Endodermal cell (in vitro differentiated cells): ENCODE measurements around the gene BEND7. TPM values are rescaled to one million over a fixed set of nuclear protein-coding genes. Genes with fewer than 3 reads are reported as not detected.

ENCODE experiments used
- DNase-seq: peaks from one replicate; pipeline ENCODE4 v3.0.0-alpha.2; 2017
- H3K27ac ChIP-seq: 2 replicates; pipeline ENCODE4 v1.5.1; 2013; ENCODE audit warnings: mild to moderate bottlenecking, low read depth, low read length, moderate library complexity
- H3K27me3 ChIP-seq: 2 replicates; pipeline ENCODE4 v1.6.1; 2013; ENCODE audit warnings: mild to moderate bottlenecking, low read length, moderate library complexity; ENCODE audit not compliant: insufficient read depth, control insufficient read depth, poor library complexity, severe bottlenecking
- H3K36me3 ChIP-seq: 2 replicates; pipeline ENCODE4 v1.7.0; 2013; ENCODE audit warnings: mild to moderate bottlenecking, low read length, moderate library complexity; ENCODE audit not compliant: control insufficient read depth, insufficient read depth
- H3K4me1 ChIP-seq: one replicate; pipeline ENCODE4 v1.7.0; 2013; ENCODE audit warnings: low read length; ENCODE audit not compliant: control insufficient read depth, insufficient read depth
- H3K4me3 ChIP-seq: 2 replicates; pipeline ENCODE4 v1.5.1; 2013; ENCODE audit warnings: mild to moderate bottlenecking, low read length, moderate library complexity
- H3K9ac ChIP-seq: 2 replicates; pipeline ENCODE4 v1.6.1; 2013; ENCODE audit warnings: mild to moderate bottlenecking, low read length, moderate library complexity; ENCODE audit not compliant: poor library complexity, severe bottlenecking; ENCODE audit errors: extremely low read depth
- H3K9me3 ChIP-seq: 2 replicates; pipeline ENCODE4 v1.6.1; 2013; ENCODE audit warnings: mild to moderate bottlenecking, low read length, moderate library complexity; ENCODE audit not compliant: control insufficient read depth
- H3K27ac Mint-ChIP-seq: 2 replicates; pipeline ENCODE4 v1.8.0; 2020; ENCODE audit warnings: mixed read lengths
- H3K27me3 Mint-ChIP-seq: 2 replicates; pipeline ENCODE4 v1.8.0; 2021; ENCODE audit warnings: mild to moderate bottlenecking, mixed read lengths; ENCODE audit not compliant: insufficient read depth
- H3K36me3 Mint-ChIP-seq: 2 replicates; pipeline ENCODE4 v1.8.0; 2020; ENCODE audit warnings: low read depth, mixed read lengths
- H3K4me1 Mint-ChIP-seq: 2 replicates; pipeline ENCODE4 v1.8.0; 2020; ENCODE audit warnings: mixed read lengths
- H3K4me3 Mint-ChIP-seq: 2 replicates; pipeline ENCODE4 v1.8.0; 2020; ENCODE audit warnings: mild to moderate bottlenecking, moderate library complexity, mixed read lengths
- H3K9me3 Mint-ChIP-seq: 2 replicates; pipeline ENCODE4 v1.8.0; 2020; ENCODE audit warnings: mild to moderate bottlenecking, mixed read lengths
- WGBS, 2 experiments: methylation state at CpG; one replicate each; pipeline versions ENCODE4 v1.1.5 to v1.1.7; 2013; ENCODE audit warnings: missing lambda C conversion rate in 2 of 2, mixed read lengths in 1 of 2; ENCODE audit not compliant: insufficient coverage in 1 of 2, insufficient read length in 1 of 2; 5-methylcytosine and 5-hydroxymethylcytosine counted together
- total RNA-seq, 2 donors: library from RNA; stranded (reverse); fragmentation: NEBNext Ultra II Directional in 1 of 2; extraction: Animal tissue kit (Norgen Biotek cat#: 25700) in 1 of 2; gene quantifications; 2 replicates in 1 of 2; 3 replicates in 1 of 2; pipeline ENCODE4 v1.2.1, GENCODE V29; 2021
- TF ChIP-seq, protein P1 (sequence below): fragments of 200-600 bp; sonication (generic); conservative IDR thresholded peaks from 2 replicates; pipeline ENCODE4 v1.5.0; 2021; ENCODE audit warnings: antibody characterized with exemption, mild to moderate bottlenecking

BEND7 gene
- total RNA-seq, 2 donors from 2014 or later = 5.3 to 5.7 TPM

DNA sequence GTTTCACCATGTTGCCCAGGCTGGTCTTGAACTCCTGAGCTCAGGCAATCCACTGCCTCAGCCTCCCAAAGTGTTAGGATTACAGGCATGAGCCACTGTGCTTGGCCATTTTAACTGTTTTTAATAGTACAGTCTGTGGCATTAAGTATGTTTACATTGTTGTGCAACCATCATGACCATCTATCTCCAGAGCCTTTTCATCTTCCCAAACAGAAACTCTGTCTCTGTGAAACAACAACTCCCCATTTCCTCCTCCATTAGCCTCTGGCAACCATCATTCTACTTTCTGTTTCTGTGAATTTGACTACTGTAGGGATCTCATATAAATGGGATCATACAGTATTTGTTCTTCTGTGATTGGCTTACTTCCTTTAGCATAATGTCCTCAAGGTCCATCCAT, 132.4 kb downstream of the BEND7 start:
- H3K36me3 Mint-ChIP-seq = no peaks in the 10 kb centered on the region
- H3K27ac Mint-ChIP-seq = no peak overlapping the region
- no peak overlapping the region for H3K4me3 Mint-ChIP-seq
- H3K27me3 ChIP-seq = no peaks in the 10 kb centered on the region
- H3K4me1 Mint-ChIP-seq = peaks cover 7% of the 10 kb centered on the region
- H3K36me3 ChIP-seq = no peaks in the 10 kb centered on the region
- DNase-seq = no peak
- no peak overlapping the region for H3K9ac ChIP-seq
- peaks cover 8% of the 10 kb centered on the region for H3K27me3 Mint-ChIP-seq
- H3K27ac ChIP-seq = no peak overlapping the region
- H3K4me3 ChIP-seq = no peak overlapping the region
- H3K4me1 ChIP-seq = no peaks in the 10 kb centered on the region
- H3K9me3 Mint-ChIP-seq = peaks cover 11% of the 10 kb centered on the region
- H3K9me3 ChIP-seq = peaks cover 3% of the 10 kb centered on the region
- TF ChIP-seq, protein P1, sequence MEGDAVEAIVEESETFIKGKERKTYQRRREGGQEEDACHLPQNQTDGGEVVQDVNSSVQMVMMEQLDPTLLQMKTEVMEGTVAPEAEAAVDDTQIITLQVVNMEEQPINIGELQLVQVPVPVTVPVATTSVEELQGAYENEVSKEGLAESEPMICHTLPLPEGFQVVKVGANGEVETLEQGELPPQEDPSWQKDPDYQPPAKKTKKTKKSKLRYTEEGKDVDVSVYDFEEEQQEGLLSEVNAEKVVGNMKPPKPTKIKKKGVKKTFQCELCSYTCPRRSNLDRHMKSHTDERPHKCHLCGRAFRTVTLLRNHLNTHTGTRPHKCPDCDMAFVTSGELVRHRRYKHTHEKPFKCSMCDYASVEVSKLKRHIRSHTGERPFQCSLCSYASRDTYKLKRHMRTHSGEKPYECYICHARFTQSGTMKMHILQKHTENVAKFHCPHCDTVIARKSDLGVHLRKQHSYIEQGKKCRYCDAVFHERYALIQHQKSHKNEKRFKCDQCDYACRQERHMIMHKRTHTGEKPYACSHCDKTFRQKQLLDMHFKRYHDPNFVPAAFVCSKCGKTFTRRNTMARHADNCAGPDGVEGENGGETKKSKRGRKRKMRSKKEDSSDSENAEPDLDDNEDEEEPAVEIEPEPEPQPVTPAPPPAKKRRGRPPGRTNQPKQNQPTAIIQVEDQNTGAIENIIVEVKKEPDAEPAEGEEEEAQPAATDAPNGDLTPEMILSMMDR = no peak

DNA sequence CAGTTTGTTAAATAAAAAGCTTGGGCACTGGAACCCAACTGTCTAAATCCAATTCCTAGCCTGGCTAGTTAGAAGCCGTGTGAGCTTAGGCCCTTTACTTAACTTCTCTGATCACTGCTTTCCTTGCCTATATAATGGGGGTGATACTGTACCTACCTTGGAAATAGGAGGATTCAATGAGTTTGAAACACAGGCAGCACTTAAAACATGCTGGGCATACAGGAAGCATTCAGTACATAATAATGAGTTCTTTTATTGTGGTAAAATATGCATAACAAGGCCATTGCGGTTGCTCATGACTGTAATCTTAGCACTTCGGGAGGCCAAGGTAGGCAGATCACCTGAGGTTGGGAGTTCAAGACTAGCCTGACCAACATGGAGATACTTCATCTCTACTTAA, 133.3 kb downstream of the BEND7 start:
- H3K27me3 ChIP-seq = no peaks in the 10 kb centered on the region
- TF ChIP-seq, protein P1 = no peak
- peaks cover 7% of the 10 kb centered on the region for H3K4me1 Mint-ChIP-seq
- H3K36me3 Mint-ChIP-seq = no peaks in the 10 kb centered on the region
- H3K4me3 ChIP-seq = no peak overlapping the region
- no peak overlapping the region for H3K27ac ChIP-seq
- no peak overlapping the region for H3K9ac ChIP-seq
- H3K36me3 ChIP-seq = no peaks in the 10 kb centered on the region
- peaks cover 3% of the 10 kb centered on the region for H3K9me3 ChIP-seq
- peaks cover 8% of the 10 kb centered on the region for H3K9me3 Mint-ChIP-seq
- no peak overlapping the region for H3K27ac Mint-ChIP-seq
- peaks cover 8% of the 10 kb centered on the region for H3K27me3 Mint-ChIP-seq
- H3K4me1 ChIP-seq = no peaks in the 10 kb centered on the region
- WGBS, 2 experiments = 90 to 100% methylated on average over 2 to 3 of the region's 3 CpGs
- no peak overlapping the region for H3K4me3 Mint-ChIP-seq
- DNase-seq = no peak

DNA sequence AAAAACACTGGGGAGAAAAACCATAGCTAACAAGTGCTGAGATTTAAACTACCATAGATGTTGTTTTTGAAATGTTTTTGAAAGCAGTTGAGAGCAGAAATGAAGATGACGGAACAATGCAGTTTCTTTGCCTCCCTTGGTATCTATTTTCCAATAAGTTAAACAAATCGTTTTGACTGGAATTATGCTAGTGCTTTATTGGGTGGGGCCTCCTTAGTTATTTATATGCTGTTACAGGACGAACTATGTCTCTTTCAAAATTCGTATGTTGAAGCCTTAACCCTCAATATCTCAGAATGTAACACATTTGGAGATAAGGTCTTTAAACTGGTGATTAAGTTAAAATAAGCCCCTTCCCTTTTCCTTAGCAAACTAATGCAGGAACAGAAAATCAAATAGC, 135.2 kb downstream of the BEND7 start:
- TF ChIP-seq, protein P1 = no peak
- Histone ChIP-seq H3K4me1 (no peaks in the 10 kb centered on the region), H3K9ac (no peak overlapping the region), H3K36me3 (no peaks in the 10 kb centered on the region), H3K27me3 (no peaks in the 10 kb centered on the region), H3K4me3 (no peak overlapping the region), H3K9me3 (no peaks in the 10 kb centered on the region), H3K27ac (no peak overlapping the region)
- no peak for DNase-seq
- H3K27ac Mint-ChIP-seq = no peak overlapping the region
- 96% methylated on average over 3 of the region's 4 CpGs; no CpG with 5 or more reads in 1 of the 2 experiments for WGBS, 2 experiments
- H3K4me1 Mint-ChIP-seq = peaks cover 7% of the 10 kb centered on the region
- no peak overlapping the region for H3K4me3 Mint-ChIP-seq
- H3K27me3 Mint-ChIP-seq = peaks cover 8% of the 10 kb centered on the region
- no peaks in the 10 kb centered on the region for H3K9me3 Mint-ChIP-seq
- no peaks in the 10 kb centered on the region for H3K36me3 Mint-ChIP-seq
